Activated CD8-positive, alpha-beta memory T cell treated with anti-CD3 and anti-CD28 coated beads for 4 hours (primary cell): ENCODE results near the gene CDK8.
"Not testable (repeated sequence)": the region's sequence is repeated elsewhere in the genome, so short reads cannot be mapped to it uniquely, and the experiment has no call there.

Experiments used
- DNase-seq, 2 donors: peaks; one replicate each; pipeline ENCODE4 v3.0.0-alpha.2; 2020; ENCODE audit warnings: low read depth in 2 of 2

The CDK8 gene

DNA sequence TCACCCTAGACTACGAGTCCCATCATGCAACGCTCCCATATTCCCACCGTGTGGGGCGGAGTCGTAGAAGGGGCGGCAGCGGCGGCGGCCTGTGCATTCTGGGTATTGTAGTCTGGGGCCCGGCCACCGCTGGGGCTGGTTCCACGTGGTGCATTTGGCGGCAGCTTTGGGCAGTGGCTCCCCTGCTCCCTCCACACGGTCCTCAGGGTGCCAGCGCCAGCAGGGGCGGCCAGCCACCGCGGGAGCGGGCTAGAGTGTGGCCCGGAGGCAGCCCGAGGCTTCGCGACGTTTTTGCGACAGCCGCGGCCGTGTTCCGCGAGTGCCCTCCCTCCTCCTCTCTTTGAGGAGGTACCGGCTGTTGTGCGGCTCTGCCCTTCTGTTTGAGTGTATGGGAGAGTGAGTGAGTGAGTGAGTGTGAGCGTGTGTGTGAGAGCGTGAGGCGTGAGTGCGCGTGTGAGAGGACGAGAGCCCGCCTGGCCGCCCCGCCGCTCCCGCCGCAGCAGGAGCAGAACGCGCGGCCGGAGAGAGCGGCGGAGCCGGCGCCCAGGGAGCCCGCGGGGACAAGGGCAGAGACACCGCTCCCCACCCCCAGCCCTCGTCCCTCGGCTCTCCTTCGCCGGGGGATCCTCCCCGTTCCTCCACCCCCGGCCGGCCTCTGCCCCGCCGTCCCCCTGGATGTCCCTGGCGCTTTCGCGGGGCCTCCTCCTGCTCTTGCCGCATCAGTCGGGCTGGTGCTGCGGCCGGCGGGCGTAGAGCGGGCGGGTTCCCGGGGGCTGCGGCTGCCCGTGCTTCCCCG is at the start of gene CDK8:
Gene CDK8, plus strand, starts transcription at position 343 of the 796 bp plus-strand sequence. CDS start 513 bp downstream, outside the sequence.
- peak; percentile 72 to 76 for DNase-seq

DNA sequence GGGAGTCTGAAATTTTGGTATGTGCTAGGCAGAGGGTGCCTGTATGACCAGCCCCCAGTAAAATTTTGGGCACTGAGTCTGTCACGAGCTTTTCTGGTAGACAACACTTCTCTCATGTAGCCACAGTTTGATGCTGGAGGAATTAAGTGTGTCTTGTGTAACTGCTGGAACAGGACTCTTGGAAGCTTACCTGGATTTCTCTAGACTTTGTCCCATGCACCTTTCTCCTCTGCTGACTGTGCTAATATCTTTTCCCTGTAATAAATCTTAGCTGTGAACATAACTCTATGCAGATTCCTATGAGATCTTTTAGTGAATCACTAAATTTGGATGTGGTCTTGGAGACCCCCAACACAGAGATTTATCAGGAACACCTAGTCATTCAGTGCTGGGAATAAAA is 45.6 kb upstream of the CDK8 start:
- no peak for DNase-seq

DNA sequence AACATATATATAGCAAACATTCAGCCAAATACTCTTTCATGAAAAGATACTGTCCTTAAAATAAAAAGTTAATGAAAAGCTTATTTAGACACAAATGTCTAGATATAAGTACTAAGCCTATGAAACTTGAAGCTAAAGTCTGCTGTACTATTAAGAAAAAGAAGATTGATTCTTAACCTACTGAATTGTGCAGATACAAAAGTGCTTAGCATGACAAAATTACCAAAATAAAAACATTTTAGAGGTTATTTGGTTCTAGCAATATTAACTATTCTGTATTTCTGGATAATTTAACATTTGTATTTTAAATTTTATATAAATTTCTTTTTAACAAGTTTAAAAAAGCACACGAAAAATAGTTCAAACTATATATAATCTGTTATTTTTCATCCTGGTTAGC is 40.6 kb upstream of the CDK8 start:
- DNase-seq = no peak

DNA sequence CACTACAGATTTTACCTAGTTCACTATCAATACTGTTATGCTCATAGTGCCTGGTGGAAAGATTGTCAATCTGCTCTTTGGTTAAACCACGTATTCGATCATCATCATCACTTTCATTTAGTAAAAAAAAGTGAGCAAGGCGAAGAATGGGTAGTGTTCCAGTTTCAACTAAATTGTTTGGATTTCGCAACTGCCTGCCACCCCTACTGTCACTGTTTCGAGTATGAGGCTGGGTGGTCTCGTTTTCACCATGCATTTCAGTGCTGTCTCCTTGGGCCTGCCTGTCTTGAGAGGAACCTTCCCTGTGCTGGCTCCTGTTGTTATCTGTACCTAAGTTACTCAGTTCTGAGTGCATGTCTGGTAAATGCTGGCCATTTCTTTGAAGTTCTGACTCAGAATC is 39.9 kb upstream of the CDK8 start:
- DNase-seq = no peak

DNA sequence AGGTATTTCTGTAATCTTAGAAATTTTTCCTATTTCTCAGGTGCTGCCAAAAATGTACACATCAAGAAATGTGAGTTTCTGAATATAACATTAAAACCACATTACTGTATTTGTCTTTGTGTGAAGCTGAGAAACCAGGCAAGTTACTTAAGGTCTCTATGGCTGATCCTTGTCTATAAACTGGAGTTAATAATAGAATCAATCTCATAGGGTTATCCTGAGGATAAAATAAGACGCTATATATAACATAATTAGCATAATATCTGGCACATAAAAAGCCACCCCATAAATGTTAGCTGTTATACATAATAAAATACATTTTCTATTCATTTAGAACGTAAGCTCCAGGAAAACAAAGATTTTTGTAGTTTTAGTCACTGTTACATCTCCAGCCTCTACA is 37.9 kb upstream of the CDK8 start:
- no peak for DNase-seq

DNA sequence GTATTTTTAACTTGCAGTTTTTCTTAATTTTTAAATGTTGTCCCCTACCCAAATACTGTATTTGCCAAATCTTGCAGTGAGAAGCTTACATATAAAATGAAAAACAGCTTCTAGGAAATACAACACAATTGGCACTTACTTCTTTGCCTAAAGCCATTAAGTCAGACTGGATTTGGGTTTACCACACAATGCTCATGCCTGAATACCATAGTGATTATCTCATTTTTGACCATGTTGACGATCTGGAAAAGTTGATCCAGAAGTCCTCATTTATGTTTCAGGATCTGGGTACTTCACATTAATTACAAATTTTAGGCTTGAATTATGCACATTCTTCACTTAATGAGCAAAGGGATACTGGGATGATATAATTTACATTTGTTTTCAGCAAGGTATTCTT is 34.2 kb upstream of the CDK8 start:
- no peak for DNase-seq

DNA sequence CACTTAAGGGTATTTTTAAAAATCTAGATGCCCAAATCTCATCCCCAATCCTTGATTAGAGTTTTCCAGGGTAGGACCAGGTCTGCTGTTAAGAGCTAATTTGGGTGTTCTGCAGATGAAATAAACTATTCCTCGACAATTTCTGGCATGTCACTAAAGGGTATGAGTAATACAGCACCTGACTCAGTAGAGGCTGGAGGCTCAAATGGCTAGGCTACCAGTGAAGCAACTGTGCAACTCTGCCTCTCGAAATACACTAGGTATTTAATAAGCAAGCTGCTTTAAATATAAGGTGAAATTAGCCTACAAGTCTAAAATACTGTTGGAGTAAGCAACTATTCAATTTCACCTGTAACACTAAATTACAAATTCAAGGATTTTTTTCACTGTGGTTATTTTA is 33.4 kb upstream of the CDK8 start:
- DNase-seq = no peak

DNA sequence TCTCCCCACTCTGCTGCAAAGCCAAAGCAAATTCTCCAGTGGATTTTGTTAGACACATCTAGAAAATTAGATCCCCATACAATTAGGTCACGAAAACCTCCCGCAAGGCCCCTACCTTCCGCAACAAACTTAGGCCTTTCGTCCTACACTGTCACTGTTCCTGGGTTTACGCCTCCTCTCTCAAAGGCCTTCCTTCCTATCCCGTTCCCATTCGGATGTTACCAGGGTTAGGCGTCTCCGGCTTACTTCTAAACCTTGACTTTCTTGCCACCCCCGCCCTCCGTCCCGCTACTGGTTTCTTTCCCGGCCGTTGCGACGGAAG is 32.6 kb upstream of the CDK8 start:
- peak in 1 of 2 donors; percentile 1 for DNase-seq

DNA sequence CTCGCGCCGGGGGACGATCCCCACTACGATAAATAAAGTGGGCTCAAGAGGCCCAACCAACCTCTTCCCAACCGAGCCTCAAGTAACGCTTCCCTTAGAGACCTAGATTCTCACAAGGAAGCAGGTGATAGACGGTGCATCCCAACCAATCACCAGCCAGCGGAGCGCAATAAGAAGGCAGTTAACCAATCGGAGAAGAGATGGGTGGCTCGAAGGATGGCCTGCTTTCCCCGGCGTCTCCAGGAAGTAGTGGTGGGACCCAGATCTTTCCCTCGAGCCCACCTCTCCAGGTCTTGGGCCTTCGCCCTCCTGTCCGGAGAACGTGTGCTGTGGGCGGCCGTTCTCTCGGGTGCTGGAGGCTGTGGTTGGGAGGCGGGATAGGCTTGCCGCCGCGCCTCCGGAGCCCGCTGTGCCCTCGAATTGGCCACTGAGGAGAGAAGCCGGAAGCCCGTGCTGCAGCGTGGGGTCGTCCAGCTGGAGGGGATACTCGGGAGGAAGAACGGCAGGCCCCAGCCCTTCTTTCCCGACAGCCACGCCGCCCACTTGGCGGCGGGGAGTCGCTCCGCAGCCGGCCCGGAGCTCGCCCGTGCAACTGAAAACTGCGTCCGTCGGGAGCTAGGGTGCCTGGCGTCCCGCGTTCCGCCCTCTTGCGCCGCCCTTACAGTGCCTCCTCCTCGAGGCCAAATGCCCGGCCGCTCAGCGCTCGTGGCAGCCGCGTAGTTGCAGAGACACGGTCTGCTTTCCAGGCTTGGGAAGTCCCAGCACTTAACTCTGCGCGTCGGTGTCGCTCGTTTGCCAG is 32.0 kb upstream of the CDK8 start, which contains the start of gene RNF6:
Gene RNF6, minus strand, starts transcription at position 594 of the 799 bp plus-strand sequence. CDS start 2,665 bp downstream, outside the sequence.
- DNase-seq = peak; percentile 67 to 80

DNA sequence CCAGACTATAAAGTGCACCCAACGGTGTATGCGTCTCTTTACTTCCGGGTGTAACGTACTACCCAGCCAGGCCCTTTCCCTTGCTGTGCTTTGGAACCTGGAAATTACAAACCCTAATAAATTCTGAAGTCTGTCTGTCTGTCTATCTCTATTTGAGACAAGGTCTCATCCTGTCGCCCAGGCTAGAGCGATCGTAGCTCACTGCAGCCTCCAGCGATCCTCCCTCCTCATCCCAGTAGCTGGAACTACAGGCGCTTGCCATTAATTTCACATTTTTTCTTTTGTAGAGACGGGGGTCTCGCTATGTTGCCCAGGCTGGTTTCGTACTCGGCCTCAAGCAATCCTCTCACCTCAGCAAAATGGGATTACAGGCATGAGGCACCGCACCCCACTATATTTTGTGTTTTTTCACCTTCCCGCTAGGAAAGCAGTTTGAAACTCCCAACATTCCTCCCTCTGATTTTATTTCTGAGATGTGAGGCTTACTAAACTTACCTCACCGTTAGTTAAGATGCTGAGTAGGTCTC is 31.3 kb upstream of the CDK8 start:
- no peak for DNase-seq

DNA sequence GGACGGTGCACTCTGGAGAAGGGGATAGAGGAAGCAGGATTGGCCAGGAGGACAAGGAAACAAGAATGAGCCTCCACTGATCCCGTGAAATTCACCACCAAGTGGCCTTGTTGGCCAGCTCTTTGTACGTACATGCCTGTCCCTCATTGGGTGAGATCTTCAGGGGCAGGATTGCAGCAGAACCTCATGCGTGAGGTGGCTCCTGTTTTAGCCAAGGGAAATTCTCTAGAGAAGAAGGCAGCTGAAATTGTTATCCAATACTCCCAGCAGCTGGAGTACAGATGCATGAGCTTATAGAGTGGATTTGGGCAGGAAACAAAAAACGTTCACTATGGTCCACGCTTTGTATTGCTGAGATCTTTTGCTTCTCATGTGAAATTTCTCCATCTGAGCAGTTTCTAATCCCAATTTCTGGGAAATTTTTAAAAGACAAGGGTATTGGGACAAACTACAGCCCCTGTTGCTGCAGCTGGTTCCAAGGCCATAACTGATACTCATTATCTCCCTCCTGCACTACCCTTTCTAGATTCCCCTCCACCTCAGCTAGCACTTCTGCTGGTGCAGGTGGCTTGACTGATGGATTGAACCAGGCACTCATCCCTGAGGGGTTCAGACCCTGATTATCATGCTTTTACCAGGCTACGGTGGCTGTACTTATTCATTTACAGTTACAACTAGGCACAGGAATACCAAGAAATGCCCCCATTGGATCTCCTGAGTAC is 27.9 kb upstream of the CDK8 start:
- DNase-seq = no peak

DNA sequence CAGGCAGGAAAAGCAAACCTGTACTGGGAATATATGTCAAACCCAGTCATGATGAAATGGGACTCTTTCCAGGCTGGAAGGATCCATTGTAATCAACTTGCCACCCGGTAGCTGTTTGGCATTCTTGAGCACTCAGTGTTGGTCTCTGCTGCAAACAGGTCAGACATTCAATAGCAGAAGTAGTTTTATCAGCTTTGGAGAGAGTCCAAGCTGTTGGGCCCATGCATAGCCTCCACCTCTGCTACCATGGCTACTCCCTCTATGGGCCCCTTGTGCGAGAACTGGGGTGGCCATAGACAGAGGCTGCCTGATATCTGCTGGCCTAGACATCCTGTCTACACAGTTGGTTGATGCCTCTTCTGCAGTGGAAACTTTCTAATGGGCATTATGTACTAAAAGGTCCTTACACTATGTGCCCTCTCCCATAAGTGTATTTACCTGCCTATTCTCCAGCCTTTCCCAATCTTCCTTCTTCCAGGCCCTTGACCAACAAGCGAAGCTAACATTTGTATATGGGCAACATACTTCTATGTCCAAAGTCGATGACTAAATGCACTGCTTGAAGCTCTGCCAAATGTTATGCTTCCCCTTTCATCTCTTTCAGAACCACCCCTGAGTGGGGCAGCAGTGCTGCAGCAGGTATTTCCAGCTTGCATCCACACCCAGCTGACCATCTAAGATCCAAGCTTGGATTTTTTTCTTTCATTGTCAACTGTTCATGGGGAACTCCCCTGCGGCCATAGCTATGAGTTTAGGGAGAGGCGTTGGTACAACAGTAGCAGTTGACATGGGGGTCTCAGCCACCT is 26.6 kb upstream of the CDK8 start:
- DNase-seq = no peak

DNA sequence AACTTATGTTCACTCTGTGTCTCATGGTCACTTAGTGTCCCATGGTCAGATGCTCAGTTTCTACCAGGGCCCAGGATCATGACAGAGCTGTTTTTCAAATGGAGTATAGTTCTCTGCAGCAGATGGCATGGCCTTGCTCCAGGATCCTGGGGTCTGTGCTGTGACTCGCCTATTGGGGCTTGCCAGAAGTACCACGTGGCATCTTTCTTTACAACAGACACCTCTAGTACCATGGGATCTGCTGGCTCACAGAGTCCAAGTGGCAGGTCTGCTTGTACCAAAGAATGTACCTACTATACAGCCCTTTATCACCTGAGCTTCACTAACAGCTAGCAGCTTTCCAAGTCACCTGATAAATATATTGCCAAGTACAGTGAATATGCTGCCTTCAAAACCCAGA is 25.8 kb upstream of the CDK8 start:
- DNase-seq = no peak

DNA sequence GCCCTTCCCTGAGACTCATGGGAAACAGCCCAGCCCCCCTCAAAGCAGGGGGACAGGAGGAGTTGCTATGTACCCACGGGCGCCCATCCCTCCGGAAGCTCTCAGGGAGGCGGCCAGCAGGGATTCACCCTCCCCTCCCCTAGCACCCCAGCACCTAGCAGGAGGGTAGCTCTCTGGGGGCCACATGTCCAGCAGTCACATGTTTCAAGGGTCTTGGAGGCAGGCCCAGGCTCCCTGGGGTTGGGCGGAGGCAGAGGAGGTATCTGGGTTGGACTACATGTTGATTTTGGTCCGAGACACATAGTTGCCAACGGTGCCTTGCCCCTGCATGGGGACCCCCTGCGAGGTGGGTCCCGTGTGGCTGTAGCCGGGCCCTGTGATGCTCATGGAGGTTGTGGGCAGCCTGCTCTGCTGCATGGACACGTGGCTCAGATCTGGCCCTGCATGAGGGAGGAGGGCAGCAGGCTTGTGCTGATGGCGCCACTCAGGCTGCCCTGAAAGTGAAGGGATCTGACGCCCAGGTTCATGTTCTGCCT is 24.8 kb upstream of the CDK8 start:
- DNase-seq = no peak

DNA sequence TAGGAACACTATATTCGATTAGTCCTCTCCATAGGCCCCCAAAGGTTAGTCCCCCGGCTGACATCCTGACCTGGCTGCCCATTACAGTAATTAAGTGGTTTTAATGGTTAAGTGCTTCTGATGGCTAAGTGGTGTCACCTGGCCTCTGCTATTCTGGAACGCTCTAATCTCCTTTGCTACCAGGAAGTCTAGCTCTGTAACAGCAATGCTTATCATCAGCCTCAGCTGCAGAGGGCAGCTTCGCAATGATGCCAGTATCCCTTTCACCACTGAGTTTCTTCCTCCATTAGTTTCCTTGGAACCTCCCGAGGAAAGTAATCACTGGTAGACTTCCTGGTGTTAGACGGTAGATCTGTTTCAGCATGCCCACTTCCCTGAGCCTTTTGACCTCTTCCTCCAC is 23.2 kb upstream of the CDK8 start:
- no peak for DNase-seq

DNA sequence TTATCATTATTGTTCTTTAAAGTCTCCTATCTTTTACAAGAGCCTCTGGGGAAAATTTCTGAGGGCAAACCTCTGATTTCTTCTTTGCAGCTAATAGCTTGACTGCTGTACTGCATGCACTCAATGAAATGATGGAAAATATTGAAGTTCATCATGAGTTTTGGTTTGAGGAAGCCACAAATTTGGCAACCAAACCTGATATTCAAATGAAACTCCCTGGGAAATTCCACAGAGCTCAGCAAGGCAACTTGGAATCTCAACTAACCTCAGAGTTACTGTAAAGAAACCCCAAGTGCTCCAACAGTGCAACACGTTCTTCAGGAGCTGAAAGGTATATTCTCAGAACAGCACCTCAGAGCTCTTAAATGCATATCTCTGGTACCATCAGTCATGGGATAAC is 17.6 kb upstream of the CDK8 start:
- no peak for DNase-seq

DNA sequence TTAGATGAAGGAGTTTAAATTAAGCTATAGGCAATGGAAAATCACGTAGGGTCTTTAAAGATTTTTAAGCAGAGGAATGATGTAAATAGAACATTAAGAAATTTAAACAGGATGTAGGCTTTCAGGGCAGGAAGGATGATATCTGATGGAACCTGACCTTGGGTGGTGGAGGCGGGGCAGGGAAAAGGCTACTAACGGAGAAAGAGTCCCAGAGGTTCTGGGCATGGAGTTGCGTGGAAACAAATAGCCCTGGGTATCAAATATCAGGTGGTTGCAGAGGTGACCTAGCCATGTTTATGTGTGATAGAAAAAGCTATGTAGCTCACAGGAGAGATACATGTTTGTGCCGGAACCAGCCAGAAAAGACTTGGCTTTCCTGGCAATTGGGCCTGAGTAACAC is 7.8 kb upstream of the CDK8 start:
- DNase-seq = no peak

DNA sequence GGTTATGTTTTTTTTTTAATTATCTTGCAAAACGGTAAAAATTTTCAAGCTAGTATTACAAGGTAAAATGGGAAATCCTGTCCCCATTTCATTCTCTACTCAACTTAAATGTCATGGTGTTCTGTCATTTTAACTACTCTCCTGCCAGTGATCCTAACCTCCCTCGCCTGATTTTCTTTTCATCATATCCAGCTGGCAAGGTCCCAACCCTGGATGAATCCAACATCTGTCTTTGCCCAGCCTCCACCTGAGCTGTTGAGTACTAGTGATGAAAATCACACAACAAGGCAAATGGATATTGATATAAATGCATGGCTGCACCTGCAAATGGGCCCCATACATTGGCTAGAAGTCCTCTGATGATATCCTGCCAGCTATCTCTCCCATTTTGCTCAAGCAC is 6.9 kb upstream of the CDK8 start:
- no peak for DNase-seq

DNA sequence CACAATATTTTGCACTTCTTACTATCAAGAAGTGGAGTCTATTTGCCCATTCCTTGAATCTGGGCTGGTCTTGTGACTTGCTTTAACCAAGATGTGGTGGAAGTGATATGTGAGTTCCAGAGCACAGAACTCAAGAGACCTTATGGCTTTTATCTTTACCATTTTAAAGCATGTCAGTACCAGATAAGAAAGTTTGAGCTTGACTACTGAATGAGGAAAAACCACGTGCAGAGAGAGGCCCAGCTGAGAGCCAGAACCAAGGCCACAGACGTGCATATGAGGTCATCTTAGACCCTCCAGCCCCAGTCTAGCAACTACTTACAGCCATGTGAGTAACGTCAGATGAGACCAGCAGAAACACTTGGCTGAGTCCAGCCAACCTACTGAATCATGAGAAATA is 6.3 kb upstream of the CDK8 start:
- no peak for DNase-seq

DNA sequence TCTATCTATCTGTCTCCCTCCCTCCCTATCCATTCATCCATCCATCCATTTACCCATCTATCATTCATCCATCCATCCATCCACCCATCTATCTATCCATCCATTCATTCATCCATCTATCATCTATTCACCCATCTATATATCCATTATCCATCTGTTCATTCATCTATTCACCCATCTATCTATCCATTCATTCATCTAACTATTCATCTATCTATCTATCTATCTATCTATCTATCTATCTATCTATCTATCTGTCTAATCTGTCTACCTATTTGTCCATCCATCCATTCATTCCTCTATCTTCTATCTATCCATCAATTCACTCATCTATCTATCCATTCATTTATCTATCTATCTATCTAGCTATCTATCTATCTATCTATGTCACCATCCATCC is 4.4 kb upstream of the CDK8 start:
- DNase-seq = no peak

DNA sequence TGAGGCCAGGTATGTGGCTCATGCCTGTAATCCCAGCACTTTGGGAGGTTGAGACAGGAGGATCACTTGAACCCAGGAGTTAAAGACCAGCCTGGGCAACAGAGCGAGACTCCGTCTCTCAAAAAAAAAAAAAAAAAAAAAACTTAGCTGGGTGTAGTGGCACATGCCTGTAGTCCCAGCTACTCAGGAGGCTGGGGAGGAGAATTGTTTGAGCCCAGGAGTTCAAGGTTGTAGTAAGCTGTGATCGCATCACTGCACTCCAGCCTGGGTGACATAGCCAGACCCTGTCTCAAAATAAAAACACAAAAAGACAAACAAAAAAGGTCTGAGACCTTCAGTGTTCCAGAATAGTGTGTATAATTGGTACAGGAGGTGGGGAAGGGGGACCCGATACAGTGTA is 1.9 kb upstream of the CDK8 start:
- not testable (repeated sequence) for DNase-seq
